Gastroesophageal sphincter (tissue), 3 donors: Measurements from ENCODE around the gene COL26A1.

ENCODE experiments used
- CTCF ChIP-seq, 4 experiments: fragments of 200-600 bp in 2 of 4; fragments of 450-650 bp in 2 of 4; sonication (generic) in 1 of 4; IDR thresholded peaks; one replicate each; pipeline ENCODE4 v1.5.1; 2017 to 2019; ENCODE audit warnings: antibody characterized with exemption in 4 of 4, mild to moderate bottlenecking in 2 of 4, moderate library complexity in 2 of 4
- EP300 ChIP-seq: sonication (generic); formaldehyde crosslinking; IDR thresholded peaks from one replicate; pipeline ENCODE4 v1.6.1; 2017; ENCODE audit warnings: antibody characterized with exemption, mild to moderate bottlenecking
- POLR2A ChIP-seq, 2 donors: fragments of 450-650 bp; IDR thresholded peaks; one replicate each; pipeline ENCODE4 v1.6.1; 2017; ENCODE audit warnings: antibody characterized with exemption in 2 of 2, mild to moderate bottlenecking in 2 of 2, moderate library complexity in 1 of 2
- POLR2AphosphoS5 ChIP-seq: sonication (generic); formaldehyde crosslinking; IDR thresholded peaks from one replicate; pipeline ENCODE4 v1.6.1; 2017; ENCODE audit warnings: antibody characterized with exemption

DNA sequence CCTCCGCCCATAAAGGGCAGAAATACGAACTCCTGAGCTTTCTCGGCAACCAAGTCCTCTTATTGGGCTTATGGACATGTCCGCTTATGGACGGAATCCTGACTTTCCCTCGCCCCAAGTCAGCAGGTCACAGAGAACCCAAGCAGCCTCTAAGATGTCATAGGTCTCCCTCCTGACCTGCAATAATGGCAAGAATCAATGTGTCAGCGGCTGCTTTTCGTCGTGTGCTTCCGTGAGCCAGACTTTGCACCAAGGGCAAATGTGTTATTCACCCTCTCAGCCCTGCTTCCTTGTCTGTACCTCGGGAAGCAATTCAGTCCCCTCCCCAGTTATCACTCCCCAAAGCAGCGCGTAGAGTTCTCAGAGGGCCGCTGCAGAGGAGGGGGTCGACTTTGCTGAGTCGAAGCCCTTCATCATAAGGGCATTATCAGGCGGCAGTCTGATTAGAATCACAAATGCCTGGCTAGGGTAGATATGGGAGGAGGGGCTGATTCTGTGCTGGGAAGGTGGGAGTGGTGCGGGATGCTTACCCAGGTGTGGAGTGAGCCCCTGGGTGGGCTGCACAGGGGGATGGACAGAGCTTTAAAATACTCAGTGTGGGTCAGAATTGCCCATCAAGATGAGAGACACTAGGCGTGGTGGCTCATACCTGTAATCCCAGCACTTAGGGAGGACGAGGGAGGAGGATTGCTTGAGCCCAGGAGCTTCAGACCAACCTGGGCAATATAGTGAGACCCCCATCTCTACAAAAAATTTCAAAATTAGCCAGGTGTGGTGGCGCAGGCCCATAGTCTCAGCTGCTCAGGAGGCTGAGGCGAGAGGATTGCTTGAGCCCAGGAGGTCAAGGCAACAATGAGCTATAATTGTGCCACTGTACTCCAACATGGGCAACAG lies 36.0 kb downstream of the COL26A1 start:
- no peak for TF ChIP-seq CTCF (IDR thresholded peaks at IDR 0.05)
- no peak for TF ChIP-seq POLR2A (IDR thresholded peaks at IDR 0.05)
- no peak for TF ChIP-seq POLR2AphosphoS5
- TF ChIP-seq EP300, result no peak
